Thoracic aorta (tissue), 2 donors: ENCODE results near the gene PSMC1. TPM values are rescaled to one million over a fixed set of nuclear protein-coding genes. Genes with fewer than 3 reads are reported as not detected.
A peak's percentile ranks its signal among the peaks of the same experiment; 100 is the strongest.

Experiments used
- ATAC-seq: fragments of 150-250 bp; one replicate; pipeline ENCODE4 v1.8.0; 2017; ENCODE audit warnings: low read depth; ENCODE audit not compliant: insufficient number of reproducible peaks, low FRiP score
- DNase-seq: peaks from one replicate; pipeline ENCODE4 v3.0.0-alpha.2; 2020; ENCODE audit warnings: low spot score
- H3K27ac ChIP-seq, 2 donors: fragments of 200-600 bp; sonication (generic); 1 replicate in 1 of 2; 2 replicates in 1 of 2; pipeline ENCODE4 v1.5.1; 2016; ENCODE audit warnings: mild to moderate bottlenecking in 2 of 2, moderate library complexity in 2 of 2
- H3K27me3 ChIP-seq: fragments of 200-600 bp; sonication (generic); replicated peaks from 2 replicates; pipeline ENCODE4 v1.6.0; 2016; ENCODE audit warnings: mild to moderate bottlenecking; ENCODE audit not compliant: insufficient read depth
- H3K36me3 ChIP-seq: fragments of 200-600 bp; sonication (generic); one replicate; pipeline ENCODE4 v1.5.1; 2016
- H3K4me1 ChIP-seq, 2 donors: fragments of 200-600 bp; sonication (generic); 1 replicate in 1 of 2; 2 replicates in 1 of 2; pipeline versions ENCODE4 v1.5.1 to v1.6.0; 2016; ENCODE audit warnings: low read depth in 2 of 2, mild to moderate bottlenecking in 1 of 2; ENCODE audit not compliant: control insufficient read depth in 1 of 2
- H3K4me3 ChIP-seq: fragments of 200-600 bp; sonication (generic); 2 replicates; pipeline ENCODE4 v1.5.1; 2016; ENCODE audit warnings: mild to moderate bottlenecking
- H3K9me3 ChIP-seq: fragments of 200-600 bp; sonication (generic); 2 replicates; pipeline ENCODE4 v1.5.1; 2016
- total RNA-seq, 2 donors: library from RNA; depleted of rRNA; stranded (reverse); fragments of >200 nt; gene quantifications; one replicate each; pipeline versions ENCODE4 v1.1.0 to v1.2.3, GENCODE V29; 2016
- TF ChIP-seq, protein P1 (sequence below): fragments of 200-600 bp; sonication (generic); IDR thresholded peaks from one replicate; pipeline ENCODE4 v1.5.1; 2019; ENCODE audit warnings: antibody characterized with exemption

PSMC1 gene
- total RNA-seq, 2 donors from 2014 or later, result 95.7 to 112 TPM

DNA sequence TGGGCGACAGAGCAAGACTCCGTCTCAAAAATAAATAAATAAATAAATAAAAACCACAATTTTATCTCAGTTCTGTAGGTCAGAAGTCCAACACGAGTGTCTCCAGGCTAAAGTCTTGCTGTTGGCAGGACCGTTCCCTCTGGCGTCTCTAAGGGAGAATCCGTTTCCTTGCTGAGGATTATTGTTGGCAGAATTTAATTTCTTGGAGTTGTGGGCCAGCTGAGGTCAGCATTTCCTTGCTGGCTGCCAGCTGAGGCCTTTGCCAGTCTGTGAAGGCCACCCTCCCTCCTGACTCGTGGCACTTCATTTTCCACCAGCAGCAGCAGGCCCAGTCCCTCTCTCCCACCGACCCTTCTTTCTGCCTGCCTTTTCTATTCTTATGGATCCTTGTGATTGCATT lies 17.2 kb downstream of the PSMC1 start:
- ATAC-seq (peak; percentile 59), DNase-seq (no peak)
- Histone ChIP-seq H3K4me3 (no peak overlapping the region), H3K27ac (peak overlapping the region; percentile 24 to 59), H3K36me3 (peaks cover 39% of the 10 kb centered on the region), H3K4me1 (peaks cover 4 to 25% of the 10 kb centered on the region in 2 donors), H3K27me3 (no peaks in the 10 kb centered on the region), H3K9me3 (no peaks in the 10 kb centered on the region)
- TF ChIP-seq, protein P1, sequence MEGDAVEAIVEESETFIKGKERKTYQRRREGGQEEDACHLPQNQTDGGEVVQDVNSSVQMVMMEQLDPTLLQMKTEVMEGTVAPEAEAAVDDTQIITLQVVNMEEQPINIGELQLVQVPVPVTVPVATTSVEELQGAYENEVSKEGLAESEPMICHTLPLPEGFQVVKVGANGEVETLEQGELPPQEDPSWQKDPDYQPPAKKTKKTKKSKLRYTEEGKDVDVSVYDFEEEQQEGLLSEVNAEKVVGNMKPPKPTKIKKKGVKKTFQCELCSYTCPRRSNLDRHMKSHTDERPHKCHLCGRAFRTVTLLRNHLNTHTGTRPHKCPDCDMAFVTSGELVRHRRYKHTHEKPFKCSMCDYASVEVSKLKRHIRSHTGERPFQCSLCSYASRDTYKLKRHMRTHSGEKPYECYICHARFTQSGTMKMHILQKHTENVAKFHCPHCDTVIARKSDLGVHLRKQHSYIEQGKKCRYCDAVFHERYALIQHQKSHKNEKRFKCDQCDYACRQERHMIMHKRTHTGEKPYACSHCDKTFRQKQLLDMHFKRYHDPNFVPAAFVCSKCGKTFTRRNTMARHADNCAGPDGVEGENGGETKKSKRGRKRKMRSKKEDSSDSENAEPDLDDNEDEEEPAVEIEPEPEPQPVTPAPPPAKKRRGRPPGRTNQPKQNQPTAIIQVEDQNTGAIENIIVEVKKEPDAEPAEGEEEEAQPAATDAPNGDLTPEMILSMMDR, result no peak

DNA sequence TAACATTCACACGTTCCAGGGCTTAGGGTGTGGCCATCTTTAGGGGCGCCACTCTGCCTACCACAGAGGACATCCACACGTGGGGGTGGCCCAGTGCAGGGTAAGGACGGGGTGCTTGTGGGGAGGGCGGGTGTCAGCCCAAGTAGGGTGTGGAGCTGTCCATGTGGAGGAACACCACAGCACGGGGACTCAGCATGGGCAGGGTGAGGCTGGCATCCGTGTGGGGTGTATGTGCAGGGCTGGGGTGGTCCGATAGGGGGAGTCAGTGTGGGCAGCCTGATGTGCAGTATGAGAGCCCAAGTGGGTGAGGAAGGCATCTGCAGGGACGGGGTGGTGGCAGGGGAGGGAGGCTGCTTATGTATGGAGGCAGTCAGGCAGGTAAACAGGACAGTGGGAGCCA lies 17.7 kb downstream of the PSMC1 start:
- TF ChIP-seq, protein P1, result no peak
- no peaks in the 10 kb centered on the region for H3K27me3 ChIP-seq
- DNase-seq, result no peak
- no peak overlapping the region for H3K4me3 ChIP-seq
- no peaks in the 10 kb centered on the region for H3K9me3 ChIP-seq
- ATAC-seq, result peak; percentile 15
- peaks cover 38% of the 10 kb centered on the region for H3K36me3 ChIP-seq
- peaks cover 4 to 25% of the 10 kb centered on the region in 2 donors for H3K4me1 ChIP-seq
- H3K27ac ChIP-seq, result peak overlapping the region; percentile 24 to 59

DNA sequence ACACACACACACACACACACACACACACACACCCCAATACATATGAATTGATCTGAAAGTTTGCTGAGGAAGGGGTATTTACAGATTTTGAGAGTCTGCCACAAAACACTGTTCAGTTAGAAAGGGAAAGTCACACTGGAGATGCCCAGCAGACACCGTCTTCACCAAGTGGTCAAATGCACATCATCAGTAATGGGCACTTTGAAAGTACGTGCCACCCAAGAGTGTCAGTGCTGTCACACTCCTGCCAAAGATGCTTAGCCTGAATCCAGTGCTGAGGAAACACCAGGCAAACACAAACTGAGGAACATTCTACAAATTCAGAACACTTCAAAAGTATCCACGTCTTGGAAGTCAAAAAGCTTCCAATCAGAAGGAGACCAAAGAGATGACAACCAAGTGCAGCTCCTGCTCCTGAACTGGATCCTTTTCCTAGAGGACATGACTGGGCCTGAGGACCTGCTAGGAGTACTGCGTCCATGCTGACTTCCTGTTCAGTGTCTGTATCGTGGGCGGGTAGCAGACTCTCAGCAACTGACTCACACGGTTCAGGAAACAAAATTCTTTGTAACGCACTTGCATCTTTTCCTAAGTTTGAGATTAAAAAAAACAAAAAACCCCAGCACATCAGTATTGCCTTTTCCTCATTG lies 18.6 kb downstream of the PSMC1 start:
- no peaks in the 10 kb centered on the region for H3K27me3 ChIP-seq
- DNase-seq (no peak), ATAC-seq (peak; percentile 14)
- H3K9me3 ChIP-seq, result no peaks in the 10 kb centered on the region
- H3K4me3 ChIP-seq, result no peak overlapping the region
- peaks cover 4 to 25% of the 10 kb centered on the region in 2 donors for H3K4me1 ChIP-seq
- peak overlapping the region; percentile 44 to 59 for H3K27ac ChIP-seq
- TF ChIP-seq, protein P1, result no peak
- H3K36me3 ChIP-seq, result peaks cover 34% of the 10 kb centered on the region

DNA sequence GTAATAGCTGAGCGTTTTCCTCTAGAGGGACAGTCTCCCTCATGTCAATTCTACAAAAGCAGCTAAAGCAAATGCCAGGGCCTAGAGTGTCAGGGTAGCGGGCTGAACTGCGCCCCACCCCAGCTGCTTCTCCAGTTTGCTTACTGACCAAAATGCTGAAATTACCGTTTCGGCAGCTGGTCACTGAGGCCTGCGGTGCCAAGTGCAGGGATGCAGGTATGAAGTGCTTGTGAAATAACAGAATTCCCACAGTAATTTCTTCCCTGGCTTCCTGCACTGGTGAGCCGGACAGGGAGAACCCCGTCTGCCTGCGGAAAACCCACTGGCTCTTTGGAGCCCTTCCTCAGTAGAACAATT lies 19.1 kb downstream of the PSMC1 start:
- Histone ChIP-seq H3K27ac (peak overlapping the region; percentile 44 to 59), H3K4me1 (peaks cover 4 to 25% of the 10 kb centered on the region in 2 donors), H3K9me3 (no peaks in the 10 kb centered on the region), H3K27me3 (no peaks in the 10 kb centered on the region), H3K36me3 (peaks cover 34% of the 10 kb centered on the region), H3K4me3 (no peak overlapping the region)
- ATAC-seq (no peak), DNase-seq (no peak)
- TF ChIP-seq, protein P1, result no peak

DNA sequence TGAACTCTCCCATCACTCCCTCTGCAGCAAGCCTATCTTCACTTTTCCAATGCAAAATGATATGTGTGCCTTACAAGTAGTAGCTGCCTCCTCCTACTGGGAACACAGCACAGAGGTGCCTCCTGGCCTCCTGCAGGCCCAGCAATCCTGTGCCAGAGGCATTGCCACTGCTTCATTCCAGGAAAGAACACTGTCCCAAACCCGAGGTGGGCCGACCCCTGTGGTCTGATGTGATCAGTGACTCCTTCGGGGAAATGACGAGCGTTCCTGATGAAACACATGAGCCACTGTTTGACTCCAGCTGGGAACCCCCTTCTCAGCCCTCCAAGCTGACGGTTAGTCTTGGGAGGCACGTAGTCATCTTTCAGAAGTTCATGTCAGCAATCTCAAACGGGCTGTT lies 19.5 kb downstream of the PSMC1 start:
- H3K4me3 ChIP-seq, result no peak overlapping the region
- no peak for ATAC-seq
- peak overlapping the region; percentile 44 to 59 for H3K27ac ChIP-seq
- no peaks in the 10 kb centered on the region for H3K27me3 ChIP-seq
- no peak for DNase-seq
- H3K36me3 ChIP-seq, result peaks cover 34% of the 10 kb centered on the region
- H3K9me3 ChIP-seq, result no peaks in the 10 kb centered on the region
- peaks cover 4 to 25% of the 10 kb centered on the region in 2 donors for H3K4me1 ChIP-seq
- TF ChIP-seq, protein P1, result no peak
